Measurements from ENCODE around the gene COL4A2.

- TF ChIP-seq BHLHE40 (IDR thresholded peaks at IDR 0.05; ENCODE audit: borderline replicate concordance) (no peak), ARNT (IDR thresholded peaks at IDR 0.05) (no peak), ELF4 (IDR thresholded peaks at IDR 0.05) (no peak), SP1 (IDR thresholded peaks at IDR 0.05) (no peak), CTBP1 (IDR thresholded peaks at IDR 0.05; ENCODE audit: borderline replicate concordance) (no peak), LEF1 (IDR thresholded peaks at IDR 0.05; ENCODE audit: borderline replicate concordance) (no peak), TARDBP (IDR thresholded peaks at IDR 0.05) (no peak), FOXM1 (IDR thresholded peaks at IDR 0.05; ENCODE audit: borderline replicate concordance) (no peak), FOXA1 (IDR thresholded peaks at IDR 0.05) (no peak), HDGF (IDR thresholded peaks at IDR 0.05; ENCODE audit: borderline replicate concordance) (no peak)
Observed at GRCh38 chr13:110495881-110496280, 188.8 kb downstream of the COL4A2 start.
